ENCODE data around the gene PRDM16. TPM values are rescaled to one million over a fixed set of nuclear protein-coding genes. Genes with fewer than 3 reads are reported as not detected.

The PRDM16 gene
- polyA plus RNA-seq, 1 donor from 2014 or later = 0.21 TPM

DNA sequence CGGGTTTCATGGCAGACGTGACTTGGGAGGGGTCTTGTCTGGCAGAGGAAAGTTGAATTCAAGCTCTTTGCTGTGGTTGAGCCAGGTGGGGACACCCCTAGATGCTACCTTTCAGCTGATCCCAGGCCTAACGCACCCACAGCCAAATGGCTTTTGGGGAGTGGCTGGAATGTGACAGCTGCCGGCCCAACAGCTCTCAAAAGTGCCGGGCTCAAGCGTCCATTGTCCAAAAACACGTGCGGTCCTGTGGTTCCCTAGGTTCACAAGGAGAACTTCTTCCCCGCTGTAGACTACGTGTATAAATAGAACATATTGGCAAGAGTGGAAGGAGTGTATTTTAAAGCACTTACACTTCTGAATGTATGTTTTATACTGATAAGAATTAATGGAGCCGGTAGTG lies 298.4 kb downstream of the PRDM16 start:
- Histone ChIP-seq H2AFZ (ENCODE audit: low read depth, low read length) (no peak overlapping the region), H3K9me3 (ENCODE audit: low read length) (no peaks in the 10 kb centered on the region), H3F3A (ENCODE audit: insufficient read depth, low read length, poor library complexity, severe bottlenecking) (no peaks in the 10 kb centered on the region), H3K9me2 (ENCODE audit: insufficient read depth, low read length) (no peaks in the 10 kb centered on the region), H4K20me1 (ENCODE audit: insufficient read depth) (no peaks in the 10 kb centered on the region), H3K36me3 (ENCODE audit: insufficient read depth, low read length) (no peaks in the 10 kb centered on the region), H3K27me3 (ENCODE audit: insufficient read depth, low read depth, low read length) (no peaks in the 10 kb centered on the region), H3K4me3 (ENCODE audit: low read length) (no peak overlapping the region), H3K79me2 (replicated peaks; ENCODE audit: insufficient read depth, low read length) (no peaks in the 10 kb centered on the region), H3K27ac (ENCODE audit: low read length) (no peak overlapping the region), H3K9ac (ENCODE audit: low read length) (no peak overlapping the region), H3K4me2 (ENCODE audit: low read length) (no peak overlapping the region)
- TF ChIP-seq POLR2AphosphoS5 (IDR thresholded peaks at IDR 0.05) (no peak), TAF1 (IDR thresholded peaks at IDR 0.05; ENCODE audit: low read depth) (no peak), EZH2 (IDR thresholded peaks at IDR 0.05; ENCODE audit: borderline replicate concordance, insufficient read depth, low read length, poor library complexity, severe bottlenecking) (no peak), MXI1 (conservative IDR thresholded peaks at IDR 0.05; ENCODE audit: poor library complexity, severe bottlenecking) (no peak), RAD21 (conservative IDR thresholded peaks at IDR 0.05) (no peak), SMC3 (conservative IDR thresholded peaks at IDR 0.05; ENCODE audit: poor library complexity) (no peak), EP300 (conservative IDR thresholded peaks at IDR 0.05; ENCODE audit: poor library complexity, severe bottlenecking) (no peak)
- TF ChIP-seq, protein P1, sequence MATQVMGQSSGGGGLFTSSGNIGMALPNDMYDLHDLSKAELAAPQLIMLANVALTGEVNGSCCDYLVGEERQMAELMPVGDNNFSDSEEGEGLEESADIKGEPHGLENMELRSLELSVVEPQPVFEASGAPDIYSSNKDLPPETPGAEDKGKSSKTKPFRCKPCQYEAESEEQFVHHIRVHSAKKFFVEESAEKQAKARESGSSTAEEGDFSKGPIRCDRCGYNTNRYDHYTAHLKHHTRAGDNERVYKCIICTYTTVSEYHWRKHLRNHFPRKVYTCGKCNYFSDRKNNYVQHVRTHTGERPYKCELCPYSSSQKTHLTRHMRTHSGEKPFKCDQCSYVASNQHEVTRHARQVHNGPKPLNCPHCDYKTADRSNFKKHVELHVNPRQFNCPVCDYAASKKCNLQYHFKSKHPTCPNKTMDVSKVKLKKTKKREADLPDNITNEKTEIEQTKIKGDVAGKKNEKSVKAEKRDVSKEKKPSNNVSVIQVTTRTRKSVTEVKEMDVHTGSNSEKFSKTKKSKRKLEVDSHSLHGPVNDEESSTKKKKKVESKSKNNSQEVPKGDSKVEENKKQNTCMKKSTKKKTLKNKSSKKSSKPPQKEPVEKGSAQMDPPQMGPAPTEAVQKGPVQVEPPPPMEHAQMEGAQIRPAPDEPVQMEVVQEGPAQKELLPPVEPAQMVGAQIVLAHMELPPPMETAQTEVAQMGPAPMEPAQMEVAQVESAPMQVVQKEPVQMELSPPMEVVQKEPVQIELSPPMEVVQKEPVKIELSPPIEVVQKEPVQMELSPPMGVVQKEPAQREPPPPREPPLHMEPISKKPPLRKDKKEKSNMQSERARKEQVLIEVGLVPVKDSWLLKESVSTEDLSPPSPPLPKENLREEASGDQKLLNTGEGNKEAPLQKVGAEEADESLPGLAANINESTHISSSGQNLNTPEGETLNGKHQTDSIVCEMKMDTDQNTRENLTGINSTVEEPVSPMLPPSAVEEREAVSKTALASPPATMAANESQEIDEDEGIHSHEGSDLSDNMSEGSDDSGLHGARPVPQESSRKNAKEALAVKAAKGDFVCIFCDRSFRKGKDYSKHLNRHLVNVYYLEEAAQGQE (IDR thresholded peaks at IDR 0.05; ENCODE audit: borderline replicate concordance) = no peak
- TF ChIP-seq, protein P2, sequence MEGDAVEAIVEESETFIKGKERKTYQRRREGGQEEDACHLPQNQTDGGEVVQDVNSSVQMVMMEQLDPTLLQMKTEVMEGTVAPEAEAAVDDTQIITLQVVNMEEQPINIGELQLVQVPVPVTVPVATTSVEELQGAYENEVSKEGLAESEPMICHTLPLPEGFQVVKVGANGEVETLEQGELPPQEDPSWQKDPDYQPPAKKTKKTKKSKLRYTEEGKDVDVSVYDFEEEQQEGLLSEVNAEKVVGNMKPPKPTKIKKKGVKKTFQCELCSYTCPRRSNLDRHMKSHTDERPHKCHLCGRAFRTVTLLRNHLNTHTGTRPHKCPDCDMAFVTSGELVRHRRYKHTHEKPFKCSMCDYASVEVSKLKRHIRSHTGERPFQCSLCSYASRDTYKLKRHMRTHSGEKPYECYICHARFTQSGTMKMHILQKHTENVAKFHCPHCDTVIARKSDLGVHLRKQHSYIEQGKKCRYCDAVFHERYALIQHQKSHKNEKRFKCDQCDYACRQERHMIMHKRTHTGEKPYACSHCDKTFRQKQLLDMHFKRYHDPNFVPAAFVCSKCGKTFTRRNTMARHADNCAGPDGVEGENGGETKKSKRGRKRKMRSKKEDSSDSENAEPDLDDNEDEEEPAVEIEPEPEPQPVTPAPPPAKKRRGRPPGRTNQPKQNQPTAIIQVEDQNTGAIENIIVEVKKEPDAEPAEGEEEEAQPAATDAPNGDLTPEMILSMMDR (IDR thresholded peaks at IDR 0.05; ENCODE audit: poor library complexity, severe bottlenecking) = no peak

DNA sequence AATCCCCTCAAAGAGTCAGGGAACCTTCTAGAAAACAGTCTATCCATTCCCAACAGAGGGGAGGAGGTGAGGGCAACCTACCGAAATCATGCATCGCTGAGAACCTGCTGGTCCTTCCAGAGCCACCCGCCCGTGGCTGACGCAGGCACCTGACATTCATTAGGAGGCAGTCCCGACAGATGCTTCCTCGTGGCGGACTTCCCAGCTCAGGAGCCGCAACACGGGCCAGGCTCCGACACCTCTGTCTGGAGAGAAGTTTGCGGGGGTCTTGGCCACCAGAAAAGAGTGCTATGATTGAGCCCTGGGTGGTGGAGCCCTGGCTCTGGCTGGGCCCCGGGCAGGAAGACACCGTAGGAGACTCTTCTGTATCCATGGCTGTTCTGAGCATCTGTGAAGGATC lies 299.1 kb downstream of the PRDM16 start:
- Histone ChIP-seq H3K79me2 (replicated peaks; ENCODE audit: insufficient read depth, low read length) (no peaks in the 10 kb centered on the region), H3K27ac (ENCODE audit: low read length) (peak overlapping the region; percentile 65), H3K36me3 (ENCODE audit: insufficient read depth, low read length) (no peaks in the 10 kb centered on the region), H2AFZ (ENCODE audit: low read depth, low read length) (no peak overlapping the region), H3K4me2 (ENCODE audit: low read length) (no peak overlapping the region), H3K9me2 (ENCODE audit: insufficient read depth, low read length) (no peaks in the 10 kb centered on the region), H4K20me1 (ENCODE audit: insufficient read depth) (no peaks in the 10 kb centered on the region), H3K27me3 (ENCODE audit: insufficient read depth, low read depth, low read length) (no peaks in the 10 kb centered on the region), H3K4me3 (ENCODE audit: low read length) (no peak overlapping the region), H3K9ac (ENCODE audit: low read length) (peak overlapping the region; percentile 39), H3K9me3 (ENCODE audit: low read length) (no peaks in the 10 kb centered on the region), H3F3A (ENCODE audit: insufficient read depth, low read length, poor library complexity, severe bottlenecking) (no peaks in the 10 kb centered on the region)
- TF ChIP-seq, protein P2 (IDR thresholded peaks at IDR 0.05; ENCODE audit: poor library complexity, severe bottlenecking) = no peak
- TF ChIP-seq MXI1 (conservative IDR thresholded peaks at IDR 0.05; ENCODE audit: poor library complexity, severe bottlenecking) = no peak
- TF ChIP-seq EZH2 (IDR thresholded peaks at IDR 0.05; ENCODE audit: borderline replicate concordance, insufficient read depth, low read length, poor library complexity, severe bottlenecking) = no peak
- no peak for TF ChIP-seq RAD21 (conservative IDR thresholded peaks at IDR 0.05)
- no peak for TF ChIP-seq TAF1 (IDR thresholded peaks at IDR 0.05; ENCODE audit: low read depth)
- no peak for TF ChIP-seq EP300 (conservative IDR thresholded peaks at IDR 0.05; ENCODE audit: poor library complexity, severe bottlenecking)
- TF ChIP-seq, protein P1 (IDR thresholded peaks at IDR 0.05; ENCODE audit: borderline replicate concordance) = no peak
- no peak for TF ChIP-seq POLR2AphosphoS5 (IDR thresholded peaks at IDR 0.05)
- TF ChIP-seq SMC3 (conservative IDR thresholded peaks at IDR 0.05; ENCODE audit: poor library complexity) = no peak

All from neural cell (in vitro differentiated cells).